ENCODE results near the gene MPO.

Gene MPO

GRCh38 chr17:58279016-58279711, 1.6 kb downstream of the MPO start (continued):
- TF ChIP-seq, protein P1, sequence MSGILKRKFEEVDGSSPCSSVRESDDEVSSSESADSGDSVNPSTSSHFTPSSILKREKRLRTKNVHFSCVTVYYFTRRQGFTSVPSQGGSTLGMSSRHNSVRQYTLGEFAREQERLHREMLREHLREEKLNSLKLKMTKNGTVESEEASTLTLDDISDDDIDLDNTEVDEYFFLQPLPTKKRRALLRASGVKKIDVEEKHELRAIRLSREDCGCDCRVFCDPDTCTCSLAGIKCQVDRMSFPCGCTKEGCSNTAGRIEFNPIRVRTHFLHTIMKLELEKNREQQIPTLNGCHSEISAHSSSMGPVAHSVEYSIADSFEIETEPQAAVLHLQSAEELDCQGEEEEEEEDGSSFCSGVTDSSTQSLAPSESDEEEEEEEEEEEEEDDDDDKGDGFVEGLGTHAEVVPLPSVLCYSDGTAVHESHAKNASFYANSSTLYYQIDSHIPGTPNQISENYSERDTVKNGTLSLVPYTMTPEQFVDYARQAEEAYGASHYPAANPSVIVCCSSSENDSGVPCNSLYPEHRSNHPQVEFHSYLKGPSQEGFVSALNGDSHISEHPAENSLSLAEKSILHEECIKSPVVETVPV (CRISPR knock-in tag; IDR thresholded peaks at IDR 0.05) = no peak
- no peak for TF ChIP-seq TCF4 (CRISPR knock-in tag; IDR thresholded peaks at IDR 0.05; ENCODE audit: borderline replicate concordance)
- TF ChIP-seq ZNF8 (CRISPR knock-in tag; IDR thresholded peaks at IDR 0.05) = no peak
- no peak for TF ChIP-seq ZFP30 (CRISPR knock-in tag; IDR thresholded peaks at IDR 0.05)

DNA sequence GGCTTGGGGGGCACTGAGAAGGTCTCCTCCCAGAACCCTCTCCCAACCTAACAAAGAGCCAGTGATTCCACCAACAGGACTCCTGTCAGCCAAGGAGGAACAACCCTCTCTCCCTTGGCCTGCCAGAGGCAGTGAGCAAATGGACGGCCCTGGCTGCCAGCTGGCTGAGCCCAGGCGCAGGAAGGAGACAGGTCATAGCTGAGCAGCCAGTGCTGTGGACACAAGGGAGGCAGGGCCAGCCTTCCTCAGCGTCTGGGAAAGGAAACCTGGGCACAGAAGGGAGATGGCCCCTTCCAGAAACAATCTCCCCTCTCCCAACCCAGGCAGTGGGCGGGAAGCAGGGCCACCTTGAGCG, 2.1 kb downstream of the MPO start:
- ATAC-seq = no peak; the same call in none of the 3 replicates
- TF ChIP-seq ZNF565 (CRISPR knock-in tag; conservative IDR thresholded peaks at IDR 0.05; ENCODE audit: low read depth) (no peak), ZC3H10 (CRISPR knock-in tag; IDR thresholded peaks at IDR 0.05) (no peak), BACH2 (CRISPR knock-in tag; IDR thresholded peaks at IDR 0.05; ENCODE audit: borderline replicate concordance) (no peak), OSR1 (CRISPR knock-in tag; IDR thresholded peaks at IDR 0.05) (no peak), ISL1 (CRISPR knock-in tag; IDR thresholded peaks at IDR 0.05) (no peak), SNAI2 (CRISPR knock-in tag; IDR thresholded peaks at IDR 0.05) (no peak)
- TF ChIP-seq, protein P2, sequence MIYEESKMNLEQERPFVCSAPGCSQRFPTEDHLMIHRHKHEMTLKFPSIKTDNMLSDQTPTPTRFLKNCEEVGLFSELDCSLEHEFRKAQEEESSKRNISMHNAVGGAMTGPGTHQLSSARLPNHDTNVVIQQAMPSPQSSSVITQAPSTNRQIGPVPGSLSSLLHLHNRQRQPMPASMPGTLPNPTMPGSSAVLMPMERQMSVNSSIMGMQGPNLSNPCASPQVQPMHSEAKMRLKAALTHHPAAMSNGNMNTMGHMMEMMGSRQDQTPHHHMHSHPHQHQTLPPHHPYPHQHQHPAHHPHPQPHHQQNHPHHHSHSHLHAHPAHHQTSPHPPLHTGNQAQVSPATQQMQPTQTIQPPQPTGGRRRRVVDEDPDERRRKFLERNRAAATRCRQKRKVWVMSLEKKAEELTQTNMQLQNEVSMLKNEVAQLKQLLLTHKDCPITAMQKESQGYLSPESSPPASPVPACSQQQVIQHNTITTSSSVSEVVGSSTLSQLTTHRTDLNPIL (CRISPR knock-in tag; IDR thresholded peaks at IDR 0.05; ENCODE audit: low read depth) = no peak
- TF ChIP-seq, protein P1 (CRISPR knock-in tag; IDR thresholded peaks at IDR 0.05) = no peak

DNA sequence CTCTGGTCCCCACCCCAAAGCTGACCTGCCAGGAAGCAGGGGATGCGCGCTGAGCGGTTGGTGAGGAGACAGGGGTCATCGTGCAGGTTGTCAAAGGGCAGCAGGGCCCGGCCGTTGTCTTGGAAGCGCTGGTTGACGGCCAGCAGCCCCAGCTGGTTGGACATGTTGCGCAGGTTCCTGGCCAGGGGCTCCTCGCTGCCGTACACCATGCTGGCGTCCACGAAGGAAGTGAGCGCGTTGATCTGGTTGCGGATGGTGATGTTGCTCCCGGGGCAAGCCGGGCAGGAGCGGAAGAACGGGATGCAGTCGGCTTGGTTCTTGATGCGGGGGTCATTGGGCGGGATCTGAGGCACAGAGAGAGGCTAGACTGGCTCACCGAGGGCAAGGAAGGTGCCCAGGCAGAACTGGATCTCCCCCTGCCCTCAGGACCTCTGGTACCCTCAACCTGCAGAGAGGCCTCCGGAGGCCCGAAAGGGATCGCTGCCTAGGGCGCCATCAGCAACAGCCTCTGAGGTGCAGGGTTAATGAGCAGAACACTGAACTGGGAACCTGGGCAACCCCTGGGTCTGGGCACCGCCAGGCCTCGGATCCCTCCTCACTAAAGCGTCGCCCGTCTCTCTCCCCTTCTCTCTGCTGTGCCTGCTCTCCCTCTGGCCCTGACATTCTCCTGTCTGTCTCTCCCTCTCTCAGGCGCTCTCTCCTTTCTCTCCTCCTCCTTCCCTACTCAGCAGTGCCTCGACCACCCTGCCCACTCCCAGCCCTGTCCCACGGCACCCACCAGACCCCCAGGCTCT, 2.7 kb downstream of the MPO start:
- no peak for ATAC-seq
- TF ChIP-seq ESRRG (CRISPR knock-in tag; IDR thresholded peaks at IDR 0.05) (no peak), OSR1 (CRISPR knock-in tag; IDR thresholded peaks at IDR 0.05) (no peak), RARB (CRISPR knock-in tag; IDR thresholded peaks at IDR 0.05) (no peak), SNAI2 (CRISPR knock-in tag; IDR thresholded peaks at IDR 0.05) (no peak), ZNF565 (CRISPR knock-in tag; conservative IDR thresholded peaks at IDR 0.05; ENCODE audit: low read depth) (no peak), CSDC2 (CRISPR knock-in tag; IDR thresholded peaks at IDR 0.05) (no peak), ZNF70 (CRISPR knock-in tag; IDR thresholded peaks at IDR 0.05) (no peak), ARNTL (CRISPR knock-in tag; IDR thresholded peaks at IDR 0.05; ENCODE audit: borderline replicate concordance, low read depth) (no peak), ISL1 (CRISPR knock-in tag; IDR thresholded peaks at IDR 0.05) (no peak), ZNF8 (CRISPR knock-in tag; IDR thresholded peaks at IDR 0.05) (no peak), ZC3H10 (CRISPR knock-in tag; IDR thresholded peaks at IDR 0.05) (no peak), TSHZ2 (CRISPR knock-in tag; IDR thresholded peaks at IDR 0.05) (no peak), ZFP3 (CRISPR knock-in tag; IDR thresholded peaks at IDR 0.05) (no peak)
- TF ChIP-seq, protein P1 (CRISPR knock-in tag; IDR thresholded peaks at IDR 0.05) = no peak
- TF ChIP-seq, protein P2 (CRISPR knock-in tag; IDR thresholded peaks at IDR 0.05; ENCODE audit: low read depth) = no peak

Data from SK-N-SH treated with all-trans-retinoic acid at 6 μM for 48 hours (cell line).